ENCODE data around the gene CTSS. TPM values are rescaled to one million over a fixed set of nuclear protein-coding genes. Genes with fewer than 3 reads are reported as not detected.
"Not testable (repeated sequence)": the region's sequence is repeated elsewhere in the genome, so short reads cannot be mapped to it uniquely, and the experiment has no call there.

The CTSS gene
- total and polyA plus RNA-seq, 9 donors = 8.7 to 131 (median 13.6) TPM

- Histone ChIP-seq H3K9me3 (no peaks in the 10 kb centered on the region), H3K4me3 (no peak overlapping the region), H3K27ac (no peak overlapping the region), H3K4me1 (ENCODE audit: insufficient read depth) (no peaks in the 10 kb centered on the region), H3K36me3 (no peaks in the 10 kb centered on the region), H3K27me3 (no peaks in the 10 kb centered on the region)
- 81 to 94% (median 82%) methylated on average over 3 of the region's 3 CpGs for WGBS, 3 donors
- intact Hi-C loops (cut with DNase I) = no loop called here
- no peak for TF ChIP-seq EP300 (IDR thresholded peaks at IDR 0.05)
- no peak for TF ChIP-seq CTCF (IDR thresholded peaks at IDR 0.05)
- DNase-seq = no peak
Measured at GRCh38 chr1:150780510-150780909, 14.9 kb upstream of the CTSS start.

GRCh38 chr1:150778409-150778808 is 12.8 kb upstream of the CTSS start:
- intact Hi-C loops (cut with DNase I) = no loop called here

GRCh38 chr1:150777544-150777943 is 12.0 kb upstream of the CTSS start:
- Histone ChIP-seq H3K27me3 (no peaks in the 10 kb centered on the region), H3K4me1 (ENCODE audit: insufficient read depth) (no peaks in the 10 kb centered on the region), H3K27ac (no peak overlapping the region), H3K9me3 (no peaks in the 10 kb centered on the region), H3K36me3 (no peaks in the 10 kb centered on the region), H3K4me3 (no peak overlapping the region)
- TF ChIP-seq CTCF (IDR thresholded peaks at IDR 0.05) = no peak
- TF ChIP-seq POLR2A (IDR thresholded peaks at IDR 0.05) = no peak
- no peak for TF ChIP-seq EP300 (IDR thresholded peaks at IDR 0.05)
- intact Hi-C loops (cut with DNase I) = no loop called here
- no peak for DNase-seq
- WGBS, 3 donors = 92 to 95% (median 95%) methylated on average over 2 of the region's 2 CpGs

More at GRCh38 chr1:150778409-150778808, 12.8 kb upstream of the CTSS start:
- TF ChIP-seq POLR2A (IDR thresholded peaks at IDR 0.05) (no peak), EP300 (IDR thresholded peaks at IDR 0.05) (no peak), CTCF (IDR thresholded peaks at IDR 0.05) (no peak)
- no peak overlapping the region for H3K4me3 ChIP-seq
- H3K4me1 ChIP-seq (ENCODE audit: insufficient read depth) = no peaks in the 10 kb centered on the region
- DNase-seq = no peak
- no peaks in the 10 kb centered on the region for H3K36me3 ChIP-seq
- 89 to 93% (median 91%) methylated on average over 1 of the region's 1 CpG for WGBS, 3 donors
- H3K27ac ChIP-seq = no peak overlapping the region
- no peaks in the 10 kb centered on the region for H3K9me3 ChIP-seq
- no peaks in the 10 kb centered on the region for H3K27me3 ChIP-seq

- H3K36me3 ChIP-seq; DNase-seq; H3K27me3 ChIP-seq; H3K4me1 ChIP-seq (ENCODE audit: insufficient read depth); H3K9me3 ChIP-seq; H3K4me3 ChIP-seq; H3K27ac ChIP-seq; intact Hi-C loops (cut with DNase I): not testable (repeated sequence)
- 90 to 94% (median 92%) methylated on average over 13 of the region's 13 CpGs for WGBS, 3 donors
Measured at GRCh38 chr1:150775931-150776505, 10.4 kb upstream of the CTSS start.

GRCh38 chr1:150775276-150775675 is 9.7 kb upstream of the CTSS start:
- WGBS, 3 donors = 92 to 95% (median 92%) methylated on average over 3 of the region's 3 CpGs
- Histone ChIP-seq H3K4me3 (no peak overlapping the region), H3K36me3 (no peaks in the 10 kb centered on the region), H3K9me3 (no peaks in the 10 kb centered on the region), H3K4me1 (ENCODE audit: insufficient read depth) (no peaks in the 10 kb centered on the region), H3K27me3 (no peaks in the 10 kb centered on the region), H3K27ac (no peak overlapping the region)
- TF ChIP-seq EP300 (IDR thresholded peaks at IDR 0.05) (no peak), CTCF (IDR thresholded peaks at IDR 0.05) (no peak), POLR2A (IDR thresholded peaks at IDR 0.05) (no peak)
- DNase-seq = no peak
- intact Hi-C loops (cut with DNase I) = no loop called here

Data from ovary (tissue), 9 donors.